GM19395 (cell line): ENCODE results near the gene OSMR.
"Not testable (repeated sequence)": the region's sequence is repeated elsewhere in the genome, so short reads cannot be mapped to it uniquely, and the experiment has no call there.

Source experiments
- ATAC-seq: cut with Tn5 transposase; IDR thresholded peaks from one replicate; pipeline ENCODE4 v1.9.1; 2021; ENCODE audit warnings: mild to moderate bottlenecking, moderate library complexity; ENCODE audit not compliant: unreplicated experiment

OSMR gene

DNA sequence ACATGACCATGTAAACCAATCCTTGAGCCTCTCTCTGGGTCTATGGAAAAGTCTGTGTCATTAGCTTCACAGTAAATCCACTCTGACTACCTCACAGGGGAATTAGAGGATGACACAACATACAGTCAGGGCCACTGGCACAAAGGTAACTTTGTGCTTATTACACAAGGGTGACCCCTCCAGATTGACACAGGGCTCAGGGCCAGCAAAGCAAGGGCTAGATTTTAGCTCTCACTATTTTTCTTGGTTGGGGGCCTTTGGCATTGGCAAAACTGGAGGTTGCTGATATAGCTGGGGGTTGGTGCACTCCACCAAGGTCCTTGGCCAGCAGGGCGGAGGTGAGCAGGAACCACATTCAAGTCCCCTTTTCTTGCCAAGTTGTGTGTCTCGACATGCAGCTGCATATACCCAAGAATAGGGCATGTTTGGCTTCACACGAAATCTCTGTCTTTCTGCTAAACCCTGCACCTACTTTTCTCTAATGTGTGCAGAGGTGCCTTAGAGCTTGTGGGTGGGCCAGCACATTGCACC lies 15.2 kb upstream of the OSMR start:
- ATAC-seq, result no peak

DNA sequence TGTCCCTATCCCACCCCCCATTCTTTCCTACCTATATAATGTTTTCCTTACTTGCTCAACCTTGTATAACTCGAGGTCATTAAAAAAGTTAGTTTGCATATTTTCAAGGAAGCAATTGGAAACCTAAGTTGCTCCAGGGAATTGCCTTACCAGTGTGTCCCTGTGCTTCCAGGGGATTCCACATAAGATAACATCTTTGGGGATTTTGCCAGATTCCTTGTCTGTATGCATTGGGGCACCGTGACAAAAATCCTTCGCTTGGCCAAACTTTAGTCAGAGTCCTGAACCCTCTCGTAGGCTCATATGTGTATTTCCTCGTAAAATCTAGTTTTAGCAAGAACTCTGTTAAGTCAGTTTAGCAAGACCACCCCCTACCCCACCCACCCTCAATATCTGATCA lies 14.7 kb upstream of the OSMR start:
- ATAC-seq, result no peak

DNA sequence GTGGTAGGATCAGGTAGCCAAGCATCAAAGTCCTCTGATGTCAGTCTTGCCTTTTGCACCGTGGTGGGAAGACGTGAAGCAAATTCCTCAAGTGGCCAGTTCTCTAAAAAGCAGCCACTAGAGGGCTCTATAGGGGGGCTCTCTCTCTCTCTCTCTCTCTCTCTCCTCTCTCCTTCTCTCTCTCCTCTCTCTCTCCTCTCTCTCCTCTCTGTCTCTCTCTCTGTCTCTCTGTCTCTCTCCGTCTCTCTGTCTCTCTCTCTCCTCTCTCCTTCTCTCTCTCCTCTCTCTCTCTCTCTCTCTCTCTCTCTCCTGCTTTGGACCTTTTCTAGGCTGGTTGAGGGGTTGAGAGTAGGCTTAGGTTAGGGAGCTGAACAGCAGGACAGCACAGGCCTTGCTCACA lies 13.9 kb upstream of the OSMR start:
- no peak for ATAC-seq

DNA sequence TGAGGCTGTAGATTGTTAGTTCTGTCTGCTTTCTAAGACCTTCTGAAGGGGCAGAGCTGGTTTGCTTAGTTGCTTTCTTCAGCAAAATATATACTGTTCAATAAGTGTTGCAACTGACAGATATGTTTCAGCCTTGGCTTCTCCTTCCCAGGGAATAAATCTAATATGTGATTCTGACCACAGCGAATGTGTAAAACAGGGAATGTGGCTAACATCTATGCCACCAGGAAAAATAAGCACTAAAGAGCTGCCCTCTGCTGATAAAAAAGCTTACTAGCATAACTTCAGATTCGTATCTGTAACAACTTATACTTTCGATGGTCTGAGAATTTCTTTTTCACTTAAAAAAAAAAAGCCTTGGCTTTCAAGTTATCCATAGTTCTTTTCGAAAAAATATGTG lies 13.0 kb upstream of the OSMR start:
- no peak for ATAC-seq

DNA sequence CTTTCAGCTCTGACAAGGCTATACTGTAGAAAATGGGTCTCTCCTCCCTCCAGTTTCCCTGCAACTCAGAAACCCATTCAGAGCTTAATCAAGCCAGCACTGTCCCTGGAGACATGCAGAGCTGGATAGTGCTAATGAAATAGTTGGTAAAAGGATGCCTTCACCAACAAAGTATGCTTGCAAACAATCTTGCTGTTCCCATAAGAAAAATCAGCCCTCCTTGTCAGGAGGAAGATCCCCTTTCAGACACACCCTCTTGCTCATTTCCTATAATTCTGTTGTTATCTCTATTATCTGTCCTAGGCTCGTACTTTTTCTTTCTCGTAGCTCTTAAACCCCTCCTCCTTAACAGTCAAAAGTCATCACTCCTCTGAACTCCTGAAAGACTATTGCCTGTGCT lies 9.9 kb upstream of the OSMR start:
- no peak for ATAC-seq

DNA sequence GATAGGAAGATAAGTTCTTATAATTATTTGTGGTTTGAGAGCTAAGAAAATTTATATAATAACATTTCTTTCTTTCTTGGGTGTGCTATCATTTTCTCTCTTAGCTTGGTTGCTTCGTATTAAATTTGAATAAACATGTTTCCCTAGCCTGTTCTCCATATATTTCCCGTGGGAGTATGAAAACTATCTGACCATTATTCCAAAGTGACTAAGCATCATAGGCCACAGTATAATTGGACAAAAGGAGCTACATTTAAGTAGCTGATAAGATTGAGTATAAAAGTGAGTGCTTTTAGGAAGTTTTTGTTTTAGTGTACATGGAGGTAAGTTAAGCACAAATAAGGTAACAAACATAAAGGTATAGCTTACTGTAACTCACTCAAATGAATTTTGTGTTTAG lies 8.4 kb upstream of the OSMR start:
- ATAC-seq, result no peak

DNA sequence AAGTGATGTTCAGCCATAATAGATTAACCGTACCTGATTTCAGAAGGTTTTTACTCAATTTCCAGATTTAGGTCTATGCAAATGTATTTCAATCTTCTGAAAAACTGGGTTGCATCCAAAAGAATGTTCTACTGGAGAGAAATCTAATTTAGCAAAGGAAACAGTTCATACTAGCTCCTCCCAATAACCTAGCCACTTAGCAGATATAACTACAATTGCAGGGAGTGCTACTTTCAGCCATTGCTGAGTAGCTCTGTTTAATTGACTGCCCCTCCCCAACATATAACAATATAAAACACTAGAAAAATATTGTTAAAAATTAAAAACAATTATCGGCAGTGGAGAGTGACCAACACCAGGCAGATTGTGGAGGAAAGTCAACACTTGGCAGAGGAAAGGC lies 7.9 kb upstream of the OSMR start:
- ATAC-seq, result no peak

DNA sequence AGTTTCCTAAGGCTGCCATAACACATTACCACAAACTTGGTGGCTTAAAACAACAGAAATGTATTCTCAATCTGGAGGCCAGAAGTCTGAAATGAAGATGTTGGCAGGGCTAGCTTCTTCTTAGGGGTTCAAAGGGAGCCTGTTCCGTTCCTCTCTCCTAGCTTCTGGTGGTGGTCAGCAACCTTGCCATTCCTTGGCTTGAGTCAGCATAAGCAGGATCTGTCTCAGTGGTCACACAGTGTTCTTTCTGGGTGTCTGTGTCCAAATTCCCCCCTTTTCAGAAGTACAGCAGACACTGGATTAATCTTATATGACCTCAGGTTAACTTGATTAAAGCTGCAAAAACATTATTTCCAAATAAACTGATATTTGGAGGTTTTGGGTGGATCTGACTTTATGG lies 2.1 kb upstream of the OSMR start:
- ATAC-seq, result no peak

DNA sequence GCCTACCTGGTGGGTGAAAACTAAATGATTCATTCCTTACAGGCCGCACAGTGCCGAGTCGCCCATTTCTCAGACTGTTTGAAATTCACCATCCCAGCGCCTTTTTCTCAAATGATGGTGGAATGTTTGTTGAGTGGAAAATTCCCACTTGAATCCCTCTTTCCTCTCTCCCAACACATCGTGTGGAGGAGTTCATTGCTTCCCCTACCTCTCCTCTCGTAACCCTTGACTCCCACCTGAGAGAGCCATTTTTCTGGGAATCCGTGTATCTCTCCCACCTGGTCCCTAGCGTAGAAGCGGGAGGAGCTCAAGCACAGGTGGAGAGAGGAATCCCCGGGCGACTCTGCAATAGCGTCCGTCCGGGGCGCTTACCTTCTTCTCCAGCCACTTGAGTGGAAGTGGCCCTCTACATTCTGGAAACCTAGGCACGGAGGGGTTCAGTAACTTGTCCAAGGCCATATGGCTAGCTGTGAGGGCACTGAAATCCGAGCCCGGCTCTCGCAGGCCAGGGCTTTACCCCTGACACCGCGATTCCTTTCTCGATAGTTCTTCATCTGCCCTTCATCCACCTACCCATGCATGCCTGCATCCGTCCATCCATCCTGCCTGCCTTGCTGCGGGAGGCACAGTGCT lies 683 bp downstream of the OSMR start:
- no peak for ATAC-seq

DNA sequence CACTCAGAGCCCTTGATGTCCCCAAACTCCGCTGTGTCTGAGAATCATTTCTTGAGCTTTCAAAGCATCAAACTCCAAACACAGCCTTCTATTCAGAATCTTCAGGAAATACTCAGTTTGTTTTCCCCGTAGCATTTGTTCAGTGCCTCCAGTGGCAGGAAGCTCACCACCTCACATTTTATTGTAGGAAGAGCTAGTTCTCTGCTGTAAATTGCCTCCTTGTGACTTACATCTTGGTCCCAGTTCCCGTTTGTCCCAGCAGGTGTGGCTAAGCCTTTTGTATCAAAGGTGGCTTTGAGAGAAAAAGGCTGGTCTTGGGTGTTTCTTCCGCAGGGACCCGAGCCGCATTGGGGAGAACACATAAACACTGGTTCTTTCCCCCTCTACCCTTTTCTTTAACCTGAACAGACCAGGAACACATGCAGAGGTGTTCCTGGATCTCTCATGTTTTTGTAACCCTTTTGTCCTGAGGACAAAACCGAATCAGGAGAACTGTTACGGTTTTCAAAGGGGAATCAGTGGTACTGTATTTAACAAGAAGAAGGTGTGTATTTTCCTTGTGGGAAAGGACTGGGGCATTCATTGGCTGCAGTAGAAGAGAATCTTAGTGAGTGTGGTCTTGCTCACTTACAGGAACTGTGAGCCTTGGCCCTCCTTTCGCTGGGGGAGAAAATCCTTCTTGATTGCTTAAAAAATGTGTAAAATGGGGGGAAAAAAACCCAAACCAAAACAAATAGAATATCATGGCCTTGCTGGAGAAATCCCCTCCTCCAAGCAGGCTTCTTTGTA lies 1.9 kb downstream of the OSMR start:
- no peak for ATAC-seq

DNA sequence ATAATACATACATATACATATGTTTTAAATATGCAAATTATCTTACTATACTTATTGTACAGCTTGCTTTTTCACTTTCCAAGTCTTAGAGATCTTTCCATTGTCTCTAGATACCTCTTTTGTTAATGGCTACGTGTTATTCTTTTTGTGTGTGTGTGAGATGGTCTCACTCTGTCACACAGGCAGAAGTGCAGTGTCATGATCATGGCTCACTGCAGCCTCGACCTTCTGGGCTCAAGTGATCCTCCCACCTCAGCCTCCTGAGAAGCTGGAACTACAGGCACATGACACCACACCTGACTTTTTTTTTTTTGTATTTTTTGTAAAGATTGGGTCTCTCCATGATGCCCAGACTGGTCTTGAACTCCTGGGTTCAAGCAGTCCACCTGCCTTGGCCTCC lies 2.8 kb downstream of the OSMR start:
- ATAC-seq, result no peak

DNA sequence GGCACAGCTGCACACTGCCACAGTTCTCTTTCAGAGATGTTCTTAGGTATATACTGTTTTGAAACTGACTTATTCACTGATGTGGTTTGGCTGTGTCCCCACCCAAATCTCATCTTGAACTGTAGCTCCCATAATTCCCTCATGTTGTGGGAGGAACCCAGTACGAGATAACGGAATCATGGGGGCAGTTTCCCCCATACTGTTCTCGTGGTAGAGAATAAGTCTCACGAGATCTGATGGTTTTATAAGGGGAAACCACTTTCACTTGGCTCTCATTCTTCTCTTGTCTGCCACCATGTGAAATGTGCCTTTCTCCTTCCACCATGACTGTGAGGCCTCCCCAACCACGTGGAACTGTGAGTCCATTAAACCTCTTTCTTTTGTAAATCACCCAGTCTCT lies 5.8 kb downstream of the OSMR start:
- not testable (repeated sequence) for ATAC-seq

DNA sequence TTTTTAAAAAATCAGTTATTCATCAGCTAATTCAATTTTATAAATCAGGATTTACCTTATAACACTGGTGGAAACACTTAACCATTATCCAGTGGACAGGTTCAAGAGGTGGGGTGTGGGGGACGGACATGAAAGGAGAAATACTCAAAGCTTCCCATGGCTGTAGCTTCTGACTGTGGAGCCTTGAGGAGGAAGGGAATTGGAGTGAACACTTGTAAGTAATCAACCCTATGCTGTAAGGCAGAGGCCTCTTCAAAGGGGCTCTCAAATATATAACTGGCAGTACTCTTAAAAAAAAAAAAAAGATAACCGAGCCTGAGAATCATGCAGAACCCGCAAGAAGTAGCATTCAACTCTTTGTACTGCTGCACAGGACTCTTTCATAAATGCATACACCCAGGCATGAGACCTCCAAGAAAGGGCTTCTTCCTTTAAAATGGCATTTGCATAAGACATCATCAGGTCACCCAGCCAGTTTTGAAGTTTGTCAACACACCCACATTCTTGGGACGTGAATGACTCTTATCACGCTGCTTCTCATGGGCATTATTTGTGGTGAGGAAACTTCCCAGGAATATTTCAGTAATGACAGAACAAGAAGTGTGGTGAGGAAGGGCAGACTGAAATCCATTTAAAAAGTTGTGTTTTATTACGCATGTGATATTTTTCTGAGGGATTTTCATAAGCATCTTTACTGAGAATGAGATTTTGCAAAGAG lies 8.1 kb downstream of the OSMR start:
- no peak for ATAC-seq

DNA sequence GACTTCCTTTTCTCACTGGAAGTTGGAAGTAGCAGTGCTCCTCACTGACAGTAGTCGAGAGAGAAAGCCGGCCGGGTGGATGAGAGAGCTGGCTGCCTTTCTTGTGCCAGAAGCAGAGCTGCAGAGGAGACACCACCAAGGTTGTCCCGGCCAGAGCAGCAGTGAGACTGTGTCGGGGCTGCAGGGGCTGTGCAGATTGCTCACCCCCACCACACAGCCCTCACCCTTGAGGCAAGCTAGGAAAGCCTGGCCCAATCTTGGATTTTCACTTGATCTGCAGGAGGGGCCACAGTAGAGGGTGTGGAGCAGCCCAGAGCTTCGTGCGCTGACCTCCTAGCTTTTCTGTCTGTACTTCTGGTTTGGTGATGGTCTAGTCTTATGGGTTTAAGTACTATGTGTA lies 9.1 kb downstream of the OSMR start:
- no peak for ATAC-seq

DNA sequence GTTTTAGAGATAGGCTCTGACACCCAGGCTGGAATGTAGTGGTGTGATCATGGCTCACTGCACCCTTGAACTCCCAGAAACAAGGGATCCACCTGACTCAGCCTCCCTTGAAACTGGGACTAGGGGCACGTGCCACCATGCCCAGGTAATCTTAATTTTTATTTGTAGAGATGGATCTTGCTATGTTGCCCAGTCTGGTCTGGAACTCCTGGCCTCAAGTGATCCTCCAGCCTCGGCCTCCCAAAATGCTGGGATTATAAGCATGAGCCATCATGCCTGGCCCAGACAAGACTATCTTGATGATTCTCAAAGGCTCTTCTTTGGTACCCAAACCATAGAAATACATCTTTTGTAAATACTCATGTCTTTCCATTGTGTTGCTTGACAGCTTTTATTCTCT lies 10.8 kb downstream of the OSMR start:
- no peak for ATAC-seq

DNA sequence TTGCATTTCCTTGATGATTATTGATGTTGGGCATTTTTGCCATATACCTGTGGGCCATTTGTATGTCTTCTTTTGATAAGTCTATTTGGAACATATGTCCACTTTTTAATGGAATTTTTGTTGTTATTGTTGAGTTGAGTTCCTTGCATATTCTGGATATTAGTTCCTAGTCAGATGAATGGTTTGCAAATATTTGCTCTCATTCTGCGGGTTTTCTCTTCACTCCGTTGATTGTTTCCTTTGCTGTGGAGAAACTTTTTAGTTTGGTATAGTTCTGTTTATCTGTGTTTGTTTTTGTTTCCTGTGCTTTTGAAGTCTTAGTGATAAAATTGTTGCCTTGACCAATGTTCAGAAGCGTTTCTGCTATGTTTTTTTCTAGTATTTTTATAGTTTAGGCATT lies 13.0 kb downstream of the OSMR start:
- ATAC-seq, result no peak

DNA sequence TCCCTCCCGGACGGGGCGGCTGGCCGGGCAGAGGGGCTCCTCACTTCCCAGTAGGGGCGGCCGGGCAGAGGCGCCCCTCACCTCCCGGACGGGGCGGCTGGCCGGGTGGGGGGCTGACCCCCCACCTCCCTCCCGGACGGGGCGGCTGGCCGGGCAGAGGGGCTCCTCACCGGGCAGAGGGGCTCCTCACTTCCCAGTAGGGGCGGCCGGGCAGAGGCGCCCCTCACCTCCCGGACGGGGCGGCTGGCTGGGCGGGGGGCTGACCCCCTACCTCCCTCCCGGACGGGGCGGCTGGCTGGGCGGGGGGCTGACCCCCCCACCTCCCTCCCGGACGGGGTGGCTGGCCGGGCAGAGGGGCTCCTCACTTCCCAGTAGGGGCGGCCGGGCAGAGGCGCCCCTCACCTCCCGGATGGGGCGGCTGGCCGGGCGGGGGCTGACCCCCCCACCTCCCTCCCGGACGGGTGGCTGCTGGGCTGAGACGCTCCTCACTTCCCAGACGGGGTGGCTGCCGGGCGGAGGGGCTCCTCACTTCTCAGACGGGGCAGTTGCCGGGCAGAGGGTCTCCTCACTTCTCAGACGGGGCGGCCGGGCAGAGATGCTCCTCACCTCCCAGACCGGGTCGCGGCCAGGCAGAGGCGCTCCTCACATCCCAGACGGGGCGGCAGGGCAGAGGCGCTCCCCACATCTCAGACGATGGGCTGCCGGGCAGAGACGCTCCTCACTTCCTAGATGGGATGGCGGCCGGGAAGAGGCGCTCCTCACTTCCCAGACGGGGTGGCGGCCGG lies 16.4 kb downstream of the OSMR start:
- ATAC-seq, result not testable (repeated sequence)

DNA sequence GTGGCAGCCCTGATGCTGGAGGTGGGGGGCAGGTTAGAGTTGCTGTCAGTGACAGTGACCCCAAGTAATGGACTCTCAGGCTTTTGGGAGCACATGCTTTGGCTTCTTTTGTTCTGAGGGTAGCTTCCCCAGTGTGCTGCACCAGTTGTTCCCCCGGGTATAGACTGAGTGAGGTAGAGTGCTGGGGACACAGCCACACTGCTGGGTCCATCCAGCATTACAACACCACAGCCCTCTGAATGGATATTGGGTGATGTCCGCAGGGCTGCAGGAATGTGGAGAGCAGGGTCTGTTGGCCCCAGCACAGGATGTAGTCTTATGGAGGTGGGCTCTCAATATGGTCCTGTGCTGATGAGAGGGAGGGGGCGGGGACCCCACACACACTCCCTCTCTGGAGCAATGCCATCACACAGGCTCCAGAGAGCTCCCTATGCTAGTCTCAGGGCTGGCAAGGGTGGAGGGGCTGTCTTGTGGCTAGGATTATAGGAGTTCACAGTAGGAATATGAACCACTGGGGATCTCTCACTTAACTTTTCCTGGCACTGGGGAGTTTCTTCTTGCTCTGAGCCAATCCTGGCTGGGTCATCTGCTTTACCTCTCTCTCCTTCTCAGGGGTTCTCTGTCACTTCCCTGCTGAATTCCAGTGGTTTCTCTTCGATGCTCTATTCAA lies 20.7 kb downstream of the OSMR start:
- no peak for ATAC-seq

DNA sequence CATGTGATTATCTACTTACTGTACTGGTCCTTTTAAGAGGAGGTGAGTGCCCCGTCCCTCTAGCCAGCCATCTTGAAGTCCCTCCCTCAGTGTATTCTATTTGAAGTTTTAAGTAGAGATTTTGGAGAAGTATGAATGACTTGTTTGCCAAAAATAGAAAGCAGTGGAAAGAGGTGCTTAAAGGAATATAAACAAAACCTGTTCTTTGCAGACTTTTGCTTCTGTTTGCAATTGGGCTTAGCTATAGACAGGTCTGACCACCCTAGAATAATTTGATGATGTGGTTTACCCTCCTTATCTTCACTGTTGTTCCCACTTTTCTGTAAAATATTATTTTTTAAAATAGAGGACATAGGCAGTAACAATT lies 21.2 kb downstream of the OSMR start:
- ATAC-seq, result no peak

DNA sequence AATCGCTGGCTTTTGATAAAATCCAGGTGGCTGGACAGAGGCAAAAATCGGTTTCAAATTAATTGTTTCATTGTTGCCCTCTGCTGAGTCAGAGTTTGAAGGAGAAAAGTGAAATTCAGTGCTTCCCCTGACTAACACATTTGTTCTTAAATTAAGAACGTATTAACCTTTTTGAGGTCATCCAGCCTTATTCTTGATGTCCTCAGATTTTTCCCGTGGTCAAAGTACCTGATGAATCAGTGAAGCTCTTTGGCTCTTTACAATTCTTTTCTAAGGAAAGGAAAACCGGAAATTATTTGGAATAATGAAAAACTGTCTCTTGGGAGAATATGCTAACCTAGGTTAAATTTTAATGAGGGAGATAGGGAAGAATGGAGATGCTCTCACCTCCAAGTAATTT lies 21.6 kb downstream of the OSMR start:
- ATAC-seq, result no peak

DNA sequence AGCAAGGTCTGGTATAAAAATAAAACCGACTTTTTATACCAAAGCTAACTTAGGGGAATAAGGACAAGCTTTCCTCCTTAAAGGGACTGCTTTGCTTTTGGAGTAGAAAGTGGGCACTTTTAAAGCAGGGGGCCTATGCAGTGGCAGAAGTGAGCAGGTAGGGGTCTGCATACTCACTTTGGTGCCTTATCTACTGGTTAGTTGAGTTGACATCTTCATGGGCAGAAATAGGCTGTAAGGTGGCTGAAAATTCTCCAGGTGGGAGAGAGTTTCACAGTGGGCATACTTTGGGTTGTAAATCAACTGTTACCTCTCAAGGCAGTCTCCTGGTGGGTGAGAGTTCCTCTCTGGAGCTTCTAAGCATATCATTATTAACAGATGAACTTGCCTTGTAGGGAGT lies 24.8 kb downstream of the OSMR start:
- ATAC-seq, result no peak
